Hepatocyte (in vitro differentiated cells): Measurements from ENCODE around the gene MYO3B. TPM values are rescaled to one million over a fixed set of nuclear protein-coding genes. Genes with fewer than 3 reads are reported as not detected.
"Not testable (repeated sequence)": the region's sequence is repeated elsewhere in the genome, so short reads cannot be mapped to it uniquely, and the experiment has no call there.

Source experiments
- DNase-seq: peaks from one replicate; pipeline ENCODE4 v3.0.0-alpha.2; 2016; ENCODE audit warnings: low spot score
- H2AFZ ChIP-seq: fragments of 200-600 bp; sonication (generic); 2 replicates; pipeline ENCODE4 v1.6.0; 2016; ENCODE audit warnings: antibody characterized with exemption, mild to moderate bottlenecking
- H3K27ac ChIP-seq: fragments of 200-600 bp; sonication (generic); 2 replicates; pipeline ENCODE4 v1.5.1; 2016; ENCODE audit warnings: mild to moderate bottlenecking
- H3K27me3 ChIP-seq: fragments of 200-600 bp; sonication (generic); 2 replicates; pipeline ENCODE4 v1.6.1; 2016
- H3K36me3 ChIP-seq: fragments of 200-600 bp; sonication (generic); replicated peaks from 2 replicates; pipeline ENCODE4 v1.5.1; 2016; ENCODE audit warnings: low read depth; ENCODE audit not compliant: insufficient read depth
- H3K4me1 ChIP-seq: fragments of 200-600 bp; sonication (generic); 2 replicates; pipeline ENCODE4 v1.5.1; 2016; ENCODE audit warnings: mild to moderate bottlenecking, moderate library complexity; ENCODE audit not compliant: insufficient read depth
- H3K4me2 ChIP-seq: fragments of 200-600 bp; sonication (generic); 2 replicates; pipeline ENCODE4 v1.6.0; 2016
- H3K4me3 ChIP-seq: fragments of 200-600 bp; sonication (generic); 2 replicates; pipeline ENCODE4 v1.5.1; 2016; ENCODE audit warnings: mild to moderate bottlenecking
- H3K79me2 ChIP-seq: fragments of 200-600 bp; sonication (generic); 2 replicates; pipeline ENCODE4 v1.6.0; 2017; ENCODE audit warnings: mild to moderate bottlenecking
- H3K9me2 ChIP-seq: fragments of 200-600 bp; sonication (generic); replicated peaks from 2 replicates; pipeline ENCODE4 v1.6.0; 2017; ENCODE audit warnings: mild to moderate bottlenecking; ENCODE audit not compliant: insufficient read depth
- H3K9me3 ChIP-seq: fragments of 200-600 bp; sonication (generic); 2 replicates; pipeline ENCODE4 v1.5.1; 2016; ENCODE audit warnings: low read depth, mild to moderate bottlenecking
- H4K20me1 ChIP-seq: fragments of 200-600 bp; sonication (generic); 2 replicates; pipeline ENCODE4 v1.6.0; 2016; ENCODE audit warnings: mild to moderate bottlenecking; ENCODE audit not compliant: insufficient read depth, poor library complexity, severe bottlenecking
- EZH2 ChIP-seq: fragments of 200-600 bp; sonication (generic); IDR thresholded peaks from 2 replicates; pipeline ENCODE4 v1.6.1; 2016; ENCODE audit warnings: antibody characterized with exemption, mild to moderate bottlenecking, borderline replicate concordance
- EZH2phosphoT487 ChIP-seq: fragments of 200-600 bp; sonication (generic); IDR thresholded peaks from one replicate; pipeline ENCODE4 v1.6.1; 2018; ENCODE audit warnings: antibody characterized with exemption, mild to moderate bottlenecking, low read depth, moderate library complexity; ENCODE audit not compliant: unreplicated experiment, severe bottlenecking
- WGBS: methylation state at CpG from one replicate; pipeline ENCODE4 v1.1.6; 2016; ENCODE audit warnings: low lambda C conversion rate; ENCODE audit errors: missing lambda C conversion rate; 5-methylcytosine and 5-hydroxymethylcytosine counted together
- polyA plus RNA-seq: library from polyadenylated mRNA; unstranded; fragments of >200 nt; fragmentation: Nextera tagmentation; extraction: Ambion mirVana; gene quantifications from 2 replicates; pipeline ENCODE4 v1.2.1, GENCODE V29; 2016
- total RNA-seq: library from RNA; depleted of rRNA; stranded (reverse); fragments of >200 nt; gene quantifications from 2 replicates; pipeline ENCODE4 v1.2.3, GENCODE V29; 2014
- TF ChIP-seq, protein P1 (sequence below): fragments of 200-600 bp; sonication (generic); IDR thresholded peaks from 2 replicates; pipeline ENCODE4 v1.5.1; 2016; ENCODE audit warnings: antibody characterized with exemption, mild to moderate bottlenecking; ENCODE audit not compliant: poor library complexity

The MYO3B gene
- total and polyA plus RNA-seq, 2 experiments from 2014 or later = 0.63 to 1.1 TPM

DNA sequence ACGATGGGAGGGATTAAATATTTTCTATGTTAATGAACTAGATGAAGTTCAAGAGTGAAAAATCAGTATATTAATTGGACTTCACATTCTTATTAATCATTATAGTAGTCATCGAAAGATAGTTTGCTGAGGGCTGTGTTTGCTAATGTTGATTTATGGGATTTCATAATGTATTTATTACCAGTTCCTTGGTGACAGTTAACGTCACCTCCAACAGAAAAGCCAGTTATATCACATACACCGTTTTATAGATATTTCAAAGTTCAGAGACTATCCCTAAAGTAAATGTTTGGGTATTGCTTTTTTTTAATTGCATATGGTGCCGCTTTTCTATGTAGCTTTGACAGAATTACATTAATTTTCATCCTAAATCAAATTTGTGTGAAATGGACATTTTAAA is 487.8 kb downstream of the MYO3B start:
- Histone ChIP-seq H3K9me3 (no peaks in the 10 kb centered on the region), H3K27me3 (no peaks in the 10 kb centered on the region), H3K27ac (no peak overlapping the region), H3K4me2 (no peak overlapping the region), H3K36me3 (no peaks in the 10 kb centered on the region), H3K79me2 (no peaks in the 10 kb centered on the region), H3K4me3 (no peak overlapping the region), H4K20me1 (no peaks in the 10 kb centered on the region), H3K4me1 (no peaks in the 10 kb centered on the region), H3K9me2 (no peaks in the 10 kb centered on the region), H2AFZ (no peak overlapping the region)
- no peak for DNase-seq
- WGBS = 90% methylated on average over 5 of the region's 5 CpGs
- TF ChIP-seq, protein P1, sequence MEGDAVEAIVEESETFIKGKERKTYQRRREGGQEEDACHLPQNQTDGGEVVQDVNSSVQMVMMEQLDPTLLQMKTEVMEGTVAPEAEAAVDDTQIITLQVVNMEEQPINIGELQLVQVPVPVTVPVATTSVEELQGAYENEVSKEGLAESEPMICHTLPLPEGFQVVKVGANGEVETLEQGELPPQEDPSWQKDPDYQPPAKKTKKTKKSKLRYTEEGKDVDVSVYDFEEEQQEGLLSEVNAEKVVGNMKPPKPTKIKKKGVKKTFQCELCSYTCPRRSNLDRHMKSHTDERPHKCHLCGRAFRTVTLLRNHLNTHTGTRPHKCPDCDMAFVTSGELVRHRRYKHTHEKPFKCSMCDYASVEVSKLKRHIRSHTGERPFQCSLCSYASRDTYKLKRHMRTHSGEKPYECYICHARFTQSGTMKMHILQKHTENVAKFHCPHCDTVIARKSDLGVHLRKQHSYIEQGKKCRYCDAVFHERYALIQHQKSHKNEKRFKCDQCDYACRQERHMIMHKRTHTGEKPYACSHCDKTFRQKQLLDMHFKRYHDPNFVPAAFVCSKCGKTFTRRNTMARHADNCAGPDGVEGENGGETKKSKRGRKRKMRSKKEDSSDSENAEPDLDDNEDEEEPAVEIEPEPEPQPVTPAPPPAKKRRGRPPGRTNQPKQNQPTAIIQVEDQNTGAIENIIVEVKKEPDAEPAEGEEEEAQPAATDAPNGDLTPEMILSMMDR = no peak
- no peak for TF ChIP-seq EZH2phosphoT487
- TF ChIP-seq EZH2 = no peak

DNA sequence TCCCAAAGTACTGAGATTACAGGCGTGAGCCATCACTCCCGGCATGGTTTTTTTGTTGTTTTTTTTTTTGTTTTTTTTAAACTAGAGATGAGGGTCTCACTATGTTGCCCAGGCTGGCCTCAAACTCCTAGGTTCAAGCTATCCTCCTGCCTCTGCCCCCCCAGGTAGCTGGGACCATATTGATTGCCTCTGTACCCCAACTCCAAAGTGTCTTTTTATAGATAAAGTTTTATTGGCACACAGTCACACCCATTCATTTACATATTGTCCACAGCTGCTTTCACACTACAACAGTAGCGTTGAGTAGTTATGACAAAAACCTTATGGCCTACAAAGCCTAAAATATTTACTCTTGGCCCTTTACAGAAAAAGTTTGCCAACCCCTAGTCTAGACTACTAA is 492.0 kb downstream of the MYO3B start:
- Histone ChIP-seq H3K27me3 (no peaks in the 10 kb centered on the region), H3K36me3 (no peaks in the 10 kb centered on the region), H3K9me3 (no peaks in the 10 kb centered on the region), H3K4me2 (no peak overlapping the region), H3K4me1 (no peaks in the 10 kb centered on the region), H4K20me1 (no peaks in the 10 kb centered on the region), H3K9me2 (no peaks in the 10 kb centered on the region), H2AFZ (no peak overlapping the region), H3K4me3 (no peak overlapping the region), H3K79me2 (no peaks in the 10 kb centered on the region), H3K27ac (no peak overlapping the region)
- no peak for TF ChIP-seq EZH2
- TF ChIP-seq, protein P1 = no peak
- no peak for TF ChIP-seq EZH2phosphoT487
- no peak for DNase-seq
- WGBS = 86% methylated on average over 3 of the region's 3 CpGs

DNA sequence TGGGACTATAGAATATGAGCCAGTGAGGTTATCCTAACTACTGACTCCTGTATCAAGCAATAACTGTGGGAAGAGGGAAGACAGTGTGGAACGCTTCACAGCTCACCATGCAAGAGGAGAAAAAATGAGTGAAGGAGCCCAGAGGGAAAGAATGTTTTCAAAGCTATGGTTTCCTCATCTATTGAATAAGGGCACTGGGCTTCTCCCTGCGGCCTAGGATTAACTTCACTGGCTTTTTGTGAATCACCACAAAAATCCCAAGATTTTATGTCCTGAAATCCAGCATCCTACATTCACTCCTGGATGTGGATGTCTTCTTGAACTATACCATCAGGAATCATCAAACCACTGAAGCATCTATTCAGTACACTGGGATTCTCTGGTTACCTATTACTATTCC is 492.7 kb downstream of the MYO3B start:
- no peak overlapping the region for H3K4me3 ChIP-seq
- H3K9me3 ChIP-seq = no peaks in the 10 kb centered on the region
- no peaks in the 10 kb centered on the region for H4K20me1 ChIP-seq
- TF ChIP-seq EZH2phosphoT487 (no peak), EZH2 (no peak)
- TF ChIP-seq, protein P1 = no peak
- H3K9me2 ChIP-seq = no peaks in the 10 kb centered on the region
- H3K27me3 ChIP-seq = no peaks in the 10 kb centered on the region
- no peak overlapping the region for H2AFZ ChIP-seq
- no peaks in the 10 kb centered on the region for H3K4me1 ChIP-seq
- H3K36me3 ChIP-seq = no peaks in the 10 kb centered on the region
- H3K4me2 ChIP-seq = no peak overlapping the region
- 95% methylated on average over 2 of the region's 2 CpGs for WGBS
- no peak overlapping the region for H3K27ac ChIP-seq
- no peak for DNase-seq
- H3K79me2 ChIP-seq = no peaks in the 10 kb centered on the region

DNA sequence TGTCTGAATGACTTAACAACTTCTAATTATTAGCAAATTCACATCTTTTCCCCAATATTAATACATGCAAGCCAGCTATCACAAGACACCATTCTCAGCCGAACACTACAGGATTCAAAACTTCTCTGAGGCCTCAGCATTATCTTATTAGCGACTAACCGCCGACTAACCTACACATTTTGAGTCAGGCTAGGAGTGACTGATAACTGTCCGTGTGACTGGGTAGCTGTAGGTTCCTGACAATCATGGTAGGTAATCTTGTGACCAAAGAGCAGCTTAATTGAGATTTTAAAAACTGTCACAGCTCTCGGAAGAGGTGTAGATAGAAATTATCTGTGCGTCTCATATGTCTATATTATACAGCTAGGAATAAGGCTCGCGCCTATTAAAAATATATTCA is 493.1 kb downstream of the MYO3B start:
- TF ChIP-seq, protein P1 = no peak
- TF ChIP-seq EZH2phosphoT487 (no peak), EZH2 (no peak)
- H3K9me3 ChIP-seq = no peaks in the 10 kb centered on the region
- DNase-seq = no peak
- no peaks in the 10 kb centered on the region for H3K79me2 ChIP-seq
- no peaks in the 10 kb centered on the region for H3K27me3 ChIP-seq
- no peaks in the 10 kb centered on the region for H3K36me3 ChIP-seq
- H2AFZ ChIP-seq = no peak overlapping the region
- H3K9me2 ChIP-seq = no peaks in the 10 kb centered on the region
- H3K27ac ChIP-seq = no peak overlapping the region
- WGBS = 76% methylated on average over 9 of the region's 9 CpGs
- no peaks in the 10 kb centered on the region for H4K20me1 ChIP-seq
- no peaks in the 10 kb centered on the region for H3K4me1 ChIP-seq
- H3K4me2 ChIP-seq = no peak overlapping the region
- H3K4me3 ChIP-seq = no peak overlapping the region

DNA sequence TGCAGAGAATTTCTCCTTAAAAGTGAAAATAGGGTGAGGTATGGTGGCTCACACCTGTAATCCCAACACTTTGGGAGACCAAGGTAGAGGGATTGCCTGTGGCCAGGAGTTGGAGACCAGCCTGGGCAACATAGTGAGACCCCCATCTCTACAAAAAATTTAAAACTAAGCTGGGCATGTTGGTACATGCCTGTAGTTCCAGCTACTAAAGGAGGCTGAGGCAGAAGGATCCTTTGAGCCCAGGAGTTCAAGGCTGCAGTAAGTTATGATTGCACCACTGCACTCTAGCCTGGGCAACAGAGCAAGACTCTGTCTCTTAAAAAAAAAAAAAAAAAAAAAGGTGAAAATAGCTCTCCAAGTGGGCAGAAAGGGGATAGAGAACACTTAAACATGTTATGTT is 496.3 kb downstream of the MYO3B start:
- not testable (repeated sequence) for H3K9me2 ChIP-seq, H3K9me3 ChIP-seq, H3K4me2 ChIP-seq, H4K20me1 ChIP-seq, H3K27ac ChIP-seq, H3K36me3 ChIP-seq, DNase-seq, H2AFZ ChIP-seq, H3K79me2 ChIP-seq, H3K27me3 ChIP-seq, H3K4me3 ChIP-seq, H3K4me1 ChIP-seq
